Measurements from ENCODE around the gene SPHK2.
A peak's percentile ranks its signal among the peaks of the same experiment; 100 is the strongest.
"Not testable (repeated sequence)": the region's sequence is repeated elsewhere in the genome, so short reads cannot be mapped to it uniquely, and the experiment has no call there.

Gene SPHK2

DNA sequence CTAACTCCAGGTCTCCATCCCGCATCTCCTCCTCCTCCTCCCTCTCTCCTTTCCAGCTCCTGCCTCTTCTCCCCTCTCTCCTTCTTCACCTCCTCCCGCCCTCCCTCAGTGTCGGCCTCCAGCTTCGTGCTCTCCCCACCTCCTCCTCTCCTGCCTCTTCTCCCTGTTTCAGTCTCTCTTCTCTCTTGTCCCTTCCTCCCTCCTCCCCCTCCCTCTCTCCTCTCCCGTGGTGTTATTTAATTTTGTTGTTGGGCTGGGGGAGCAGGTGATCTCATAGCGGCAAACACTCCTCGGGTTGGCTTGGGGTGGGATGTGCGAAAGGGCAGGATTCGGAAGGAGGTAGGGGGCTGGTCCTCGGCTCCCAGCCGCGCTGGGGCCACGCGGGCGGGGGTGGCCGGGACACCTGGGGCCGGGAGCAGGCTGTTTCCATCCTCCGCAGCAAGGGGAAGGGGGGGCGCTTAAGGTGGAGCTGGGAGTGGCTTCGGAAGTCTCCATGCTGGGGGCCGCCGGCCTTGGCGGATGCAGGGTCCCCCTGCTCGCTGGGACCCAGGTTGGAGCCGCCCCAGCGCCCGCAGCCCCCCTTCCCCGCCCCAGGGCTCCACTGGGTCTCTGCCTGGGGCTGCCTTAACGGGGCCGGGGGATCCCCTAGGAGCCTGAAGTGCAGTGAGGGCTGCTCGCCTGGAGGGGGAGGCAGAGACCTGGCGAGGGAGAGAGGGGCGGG lies 26.9 kb downstream of the SPHK2 start, which contains the start of gene CA11:
Gene CA11, minus strand, starts transcription at position 187 of the 721 bp plus-strand sequence. CDS start 555 bp downstream, outside the sequence.
- no peaks in the 10 kb centered on the region for H3K36me3 ChIP-seq (ENCODE audit: control insufficient read depth, insufficient read depth, low read length)
- no peaks in the 10 kb centered on the region for H3K27me3 ChIP-seq (ENCODE audit: control insufficient read depth, insufficient read depth, low read length)
- H3K9ac ChIP-seq (ENCODE audit: low read depth, low read length): peak within 1 kb of the TSS; percentile 56
- peaks cover 4% of the 10 kb centered on the region for H3K4me1 ChIP-seq (ENCODE audit: control insufficient read depth, insufficient read depth, low read length)
- H3K4me3 ChIP-seq (ENCODE audit: low read depth, low read length): peak within 1 kb of the TSS; percentile 94
- no peaks in the 10 kb centered on the region for H3K9me3 ChIP-seq (ENCODE audit: control insufficient read depth, insufficient read depth, low read length)

DNA sequence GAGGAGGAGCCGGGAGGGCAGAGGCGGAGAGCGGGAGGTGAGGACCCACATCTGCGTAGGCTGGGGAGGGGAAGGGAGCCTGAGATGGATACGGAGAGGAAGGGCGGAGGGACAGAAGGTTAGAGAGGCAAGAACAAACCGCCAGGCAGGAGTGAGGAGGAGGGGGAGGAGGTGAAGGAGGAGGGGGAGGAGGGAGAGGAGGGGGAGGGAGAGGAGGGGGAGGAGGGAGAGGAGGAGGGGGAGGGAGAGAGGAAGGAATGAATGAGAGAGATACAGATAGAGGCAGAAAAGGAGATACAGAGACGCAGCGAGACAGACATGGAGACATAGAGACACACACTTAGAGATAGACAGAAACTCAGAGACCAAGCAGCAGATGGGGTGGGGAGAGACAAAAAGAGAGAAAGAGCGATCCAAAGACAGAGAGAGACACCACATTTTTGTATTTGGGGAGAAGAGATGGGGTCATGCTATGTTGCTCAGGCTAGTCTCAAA lies 27.5 kb downstream of the SPHK2 start:
- Histone ChIP-seq H3K9ac (ENCODE audit: low read depth, low read length) (no peak overlapping the region), H3K27me3 (ENCODE audit: control insufficient read depth, insufficient read depth, low read length) (no peaks in the 10 kb centered on the region), H3K9me3 (ENCODE audit: control insufficient read depth, insufficient read depth, low read length) (no peaks in the 10 kb centered on the region), H3K4me3 (ENCODE audit: low read depth, low read length) (peak overlapping the region; percentile 39), H3K4me1 (ENCODE audit: control insufficient read depth, insufficient read depth, low read length) (peaks cover 4% of the 10 kb centered on the region), H3K36me3 (ENCODE audit: control insufficient read depth, insufficient read depth, low read length) (no peaks in the 10 kb centered on the region)

DNA sequence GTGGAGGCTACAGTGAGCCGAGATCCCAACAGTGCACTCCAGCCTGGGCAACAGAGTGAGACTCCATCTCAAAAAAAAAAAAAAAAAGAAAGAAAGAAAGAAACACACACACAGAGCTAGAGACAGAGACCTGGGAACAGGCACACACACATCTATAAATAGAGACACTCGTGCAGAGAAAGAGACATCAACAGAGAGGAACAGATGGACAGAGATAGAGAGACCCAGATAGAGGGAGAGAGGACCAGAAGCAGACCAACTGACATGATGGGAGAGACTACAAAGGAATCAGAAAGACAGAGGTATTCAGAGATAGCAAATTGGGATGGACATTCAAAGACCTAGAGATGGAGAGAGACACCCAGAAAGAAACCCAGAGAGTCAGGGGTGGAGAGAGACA lies 28.8 kb downstream of the SPHK2 start:
- Histone ChIP-seq H3K4me3 (ENCODE audit: low read depth, low read length) (no peak overlapping the region), H3K27me3 (ENCODE audit: control insufficient read depth, insufficient read depth, low read length) (no peaks in the 10 kb centered on the region), H3K4me1 (ENCODE audit: control insufficient read depth, insufficient read depth, low read length) (peaks cover 4% of the 10 kb centered on the region), H3K9me3 (ENCODE audit: control insufficient read depth, insufficient read depth, low read length) (no peaks in the 10 kb centered on the region), H3K9ac (ENCODE audit: low read depth, low read length) (no peak overlapping the region), H3K36me3 (ENCODE audit: control insufficient read depth, insufficient read depth, low read length) (no peaks in the 10 kb centered on the region)

DNA sequence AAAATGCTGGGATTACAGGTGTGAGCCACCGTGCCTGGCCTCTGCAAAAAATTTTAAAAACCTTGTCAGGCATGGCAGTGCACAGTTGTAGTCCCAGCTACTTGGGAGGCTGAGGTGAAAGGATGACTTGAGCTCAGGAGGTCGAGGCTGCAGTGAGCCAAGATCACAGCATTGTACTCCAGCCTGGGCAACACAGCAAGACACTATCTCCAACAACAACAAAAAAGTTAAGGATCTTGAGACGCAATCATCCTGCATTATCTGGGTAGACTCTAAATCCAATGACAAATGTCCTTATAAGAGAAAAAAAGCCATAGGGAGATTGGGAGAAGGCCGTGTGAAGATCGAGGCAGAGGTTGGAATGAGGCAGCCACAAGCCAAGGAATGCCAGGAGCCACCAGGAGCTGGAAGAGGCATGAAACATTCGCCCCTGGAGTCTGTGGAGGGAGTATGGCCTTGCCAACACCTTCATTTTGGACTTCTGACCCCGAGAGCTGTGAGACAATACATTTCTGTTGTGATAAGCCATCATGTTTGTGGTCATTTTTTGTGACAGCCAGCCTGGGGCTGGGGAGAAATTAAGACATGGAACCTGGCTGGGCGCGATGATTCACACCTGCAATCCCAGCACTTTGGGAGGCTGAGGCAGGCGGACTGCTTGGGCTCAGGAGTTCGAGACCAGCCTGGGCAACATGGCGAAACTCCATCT lies 31.8 kb downstream of the SPHK2 start:
- no peak overlapping the region for H3K9ac ChIP-seq (ENCODE audit: low read depth, low read length)
- H3K4me1 ChIP-seq (ENCODE audit: control insufficient read depth, insufficient read depth, low read length): no peaks in the 10 kb centered on the region
- no peaks in the 10 kb centered on the region for H3K27me3 ChIP-seq (ENCODE audit: control insufficient read depth, insufficient read depth, low read length)
- H3K36me3 ChIP-seq (ENCODE audit: control insufficient read depth, insufficient read depth, low read length): no peaks in the 10 kb centered on the region
- H3K9me3 ChIP-seq (ENCODE audit: control insufficient read depth, insufficient read depth, low read length): no peaks in the 10 kb centered on the region
- no peak overlapping the region for H3K4me3 ChIP-seq (ENCODE audit: low read depth, low read length)

DNA sequence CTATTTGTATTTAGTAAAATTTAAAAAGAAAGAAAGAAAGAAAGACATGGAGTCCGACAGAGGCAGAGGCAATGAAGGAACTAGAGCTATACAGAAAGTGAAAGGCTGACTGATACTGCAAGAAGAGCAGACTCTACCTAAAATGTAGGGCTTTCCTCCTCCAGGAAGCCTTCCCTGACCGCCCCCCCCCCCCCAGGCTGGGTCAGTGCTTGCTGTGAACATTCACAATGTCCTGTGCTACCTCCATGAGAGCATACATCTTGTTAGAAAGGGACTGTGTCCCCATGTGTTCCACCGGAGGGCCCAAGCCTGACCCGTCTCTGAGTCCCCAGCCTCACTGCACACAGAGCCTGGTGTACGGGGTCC lies 32.4 kb downstream of the SPHK2 start:
- Histone ChIP-seq H3K4me1 (ENCODE audit: control insufficient read depth, insufficient read depth, low read length) (no peaks in the 10 kb centered on the region), H3K36me3 (ENCODE audit: control insufficient read depth, insufficient read depth, low read length) (no peaks in the 10 kb centered on the region), H3K9me3 (ENCODE audit: control insufficient read depth, insufficient read depth, low read length) (no peaks in the 10 kb centered on the region), H3K9ac (ENCODE audit: low read depth, low read length) (no peak overlapping the region), H3K4me3 (ENCODE audit: low read depth, low read length) (no peak overlapping the region), H3K27me3 (ENCODE audit: control insufficient read depth, insufficient read depth, low read length) (no peaks in the 10 kb centered on the region)

DNA sequence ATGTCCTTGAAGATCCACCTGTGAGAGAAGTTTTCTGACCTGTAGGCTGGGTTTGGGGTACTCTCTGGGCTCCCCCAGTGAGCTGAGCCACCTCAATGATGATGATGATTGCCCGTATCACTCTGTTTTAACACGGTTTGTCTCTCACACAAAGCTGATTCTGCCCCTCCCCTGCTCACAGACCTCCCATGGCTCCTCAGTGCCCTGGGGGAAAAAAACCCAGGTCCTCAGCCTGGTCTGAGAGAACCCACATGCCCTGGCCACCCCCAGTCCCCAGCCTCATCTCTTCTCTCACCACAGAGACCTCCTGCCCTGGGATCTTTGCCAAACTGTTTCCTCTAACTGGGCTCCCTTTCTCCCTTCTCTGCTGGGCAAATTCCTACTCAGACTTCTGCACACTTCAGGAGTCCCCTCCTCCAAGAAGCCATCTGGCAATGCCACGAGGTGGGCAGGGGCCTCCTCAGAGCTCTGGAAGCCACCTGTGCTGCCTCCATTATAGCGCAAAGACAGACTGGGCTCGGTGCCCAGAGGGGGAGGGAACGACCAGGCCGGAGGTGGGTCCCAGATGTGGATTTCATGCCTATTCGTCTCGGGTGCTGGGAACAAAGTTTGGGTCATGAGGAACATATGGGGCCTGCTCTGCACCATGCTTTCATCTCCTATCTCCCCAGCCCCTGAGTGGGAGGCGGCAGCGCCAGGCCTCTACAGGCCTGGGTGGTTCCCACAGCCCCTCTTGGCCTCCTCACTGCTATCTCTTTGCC lies 35.2 kb downstream of the SPHK2 start:
- no peak overlapping the region for H3K9ac ChIP-seq (ENCODE audit: low read depth, low read length)
- no peaks in the 10 kb centered on the region for H3K36me3 ChIP-seq (ENCODE audit: control insufficient read depth, insufficient read depth, low read length)
- H3K4me1 ChIP-seq (ENCODE audit: control insufficient read depth, insufficient read depth, low read length): no peaks in the 10 kb centered on the region
- no peaks in the 10 kb centered on the region for H3K9me3 ChIP-seq (ENCODE audit: control insufficient read depth, insufficient read depth, low read length)
- H3K4me3 ChIP-seq (ENCODE audit: low read depth, low read length): no peak overlapping the region
- H3K27me3 ChIP-seq (ENCODE audit: control insufficient read depth, insufficient read depth, low read length): no peaks in the 10 kb centered on the region

DNA sequence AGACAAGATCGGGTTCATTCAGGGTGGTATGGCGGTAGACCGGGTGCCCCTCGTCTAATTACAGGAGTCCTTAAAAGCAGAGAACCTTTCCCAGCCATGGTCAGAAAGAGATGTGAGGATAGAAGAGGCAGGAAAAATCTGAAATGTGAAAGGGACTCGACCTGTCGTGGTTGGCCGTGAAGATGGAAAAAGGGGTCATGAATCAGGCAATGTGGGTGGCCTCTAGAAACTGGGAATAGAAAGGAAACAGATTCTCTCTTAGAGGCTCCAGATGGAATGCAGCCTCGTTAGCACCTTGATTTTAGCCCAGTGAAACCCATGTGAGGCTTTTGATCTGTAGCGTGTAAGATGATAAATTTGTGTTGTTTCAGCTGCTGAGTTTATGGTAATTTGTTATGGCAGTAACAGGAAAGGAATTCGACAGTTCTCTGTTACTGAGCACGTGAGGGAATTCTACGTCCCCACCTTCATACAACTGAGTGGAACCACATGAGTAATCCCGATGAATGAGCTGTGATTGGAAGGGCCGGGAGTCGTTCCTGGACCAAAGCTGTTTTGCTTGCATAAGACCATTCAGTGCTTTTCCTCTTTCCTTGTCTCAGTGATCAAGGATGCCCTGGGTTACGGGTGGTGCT lies 37.7 kb downstream of the SPHK2 start:
- Histone ChIP-seq H3K4me1 (ENCODE audit: control insufficient read depth, insufficient read depth, low read length) (peaks cover 2% of the 10 kb centered on the region), H3K9ac (ENCODE audit: low read depth, low read length) (no peak overlapping the region), H3K4me3 (ENCODE audit: low read depth, low read length) (no peak overlapping the region), H3K9me3 (ENCODE audit: control insufficient read depth, insufficient read depth, low read length) (no peaks in the 10 kb centered on the region), H3K36me3 (ENCODE audit: control insufficient read depth, insufficient read depth, low read length) (no peaks in the 10 kb centered on the region), H3K27me3 (ENCODE audit: control insufficient read depth, insufficient read depth, low read length) (no peaks in the 10 kb centered on the region)

DNA sequence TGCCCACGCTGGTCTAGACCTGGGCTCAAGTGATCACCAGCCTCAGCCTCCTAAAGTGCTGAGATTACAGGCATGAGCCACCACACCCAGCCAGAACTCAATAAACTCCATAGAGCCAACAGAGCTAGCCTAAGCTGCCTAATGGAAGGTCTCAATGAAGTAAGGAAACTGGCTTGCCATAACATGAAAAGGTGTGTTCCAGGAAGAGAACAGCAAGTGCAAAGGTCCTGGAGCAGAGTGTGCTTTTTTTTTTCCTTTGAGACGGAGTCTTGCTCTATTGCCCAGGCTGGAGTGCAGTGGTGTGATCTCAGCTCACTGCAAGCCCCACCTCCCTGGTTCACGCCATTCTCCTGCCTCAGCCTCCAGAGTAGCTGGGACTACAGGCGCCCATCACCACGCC lies 38.5 kb downstream of the SPHK2 start:
- H3K9ac ChIP-seq (ENCODE audit: low read depth, low read length); H3K9me3 ChIP-seq (ENCODE audit: control insufficient read depth, insufficient read depth, low read length); H3K4me3 ChIP-seq (ENCODE audit: low read depth, low read length); H3K4me1 ChIP-seq (ENCODE audit: control insufficient read depth, insufficient read depth, low read length); H3K27me3 ChIP-seq (ENCODE audit: control insufficient read depth, insufficient read depth, low read length); H3K36me3 ChIP-seq (ENCODE audit: control insufficient read depth, insufficient read depth, low read length): not testable (repeated sequence)

DNA sequence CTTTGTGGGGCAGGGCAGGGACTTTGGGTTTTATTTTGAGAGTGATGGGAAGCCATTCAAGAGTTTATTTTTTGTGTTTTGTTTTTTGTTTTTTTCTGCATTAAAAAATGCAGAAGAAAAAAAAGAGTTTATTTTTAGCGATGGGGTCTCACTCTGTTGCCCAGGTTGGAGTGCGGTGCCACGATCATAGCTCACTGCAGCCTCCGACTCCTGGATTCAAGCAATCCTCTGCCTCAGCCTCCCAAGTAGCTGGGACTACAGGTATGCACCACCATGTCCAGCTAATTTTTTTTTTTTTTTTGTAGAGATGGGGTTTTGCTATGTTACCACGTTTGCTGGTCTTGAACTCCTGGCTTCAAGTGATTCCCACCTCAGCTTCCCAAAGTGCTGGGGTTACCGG lies 39.2 kb downstream of the SPHK2 start:
- Histone ChIP-seq H3K9me3 (ENCODE audit: control insufficient read depth, insufficient read depth, low read length) (no peaks in the 10 kb centered on the region), H3K4me1 (ENCODE audit: control insufficient read depth, insufficient read depth, low read length) (peaks cover 2% of the 10 kb centered on the region), H3K27me3 (ENCODE audit: control insufficient read depth, insufficient read depth, low read length) (no peaks in the 10 kb centered on the region), H3K4me3 (ENCODE audit: low read depth, low read length) (no peak overlapping the region), H3K9ac (ENCODE audit: low read depth, low read length) (no peak overlapping the region), H3K36me3 (ENCODE audit: control insufficient read depth, insufficient read depth, low read length) (no peaks in the 10 kb centered on the region)

DNA sequence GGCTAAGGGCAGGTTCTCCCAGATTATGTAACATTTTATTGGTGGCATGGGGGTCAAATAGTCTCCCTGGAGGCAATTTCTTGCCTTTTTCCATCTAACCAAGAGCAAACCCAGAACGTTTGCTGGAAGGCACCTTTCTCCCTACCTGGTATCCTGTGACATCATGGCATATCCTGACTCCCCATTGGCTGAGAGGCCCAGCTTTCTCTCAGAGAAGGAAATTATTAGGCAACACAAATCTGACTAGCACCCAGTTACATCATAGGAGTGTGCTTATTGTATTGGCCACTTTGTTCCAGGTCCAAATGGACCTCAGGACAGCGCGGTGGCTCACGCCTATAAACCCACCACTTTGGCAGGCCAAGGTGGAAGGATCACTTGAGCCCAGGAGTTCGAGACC lies 40.5 kb downstream of the SPHK2 start:
- Histone ChIP-seq H3K27me3 (ENCODE audit: control insufficient read depth, insufficient read depth, low read length) (no peaks in the 10 kb centered on the region), H3K4me1 (ENCODE audit: control insufficient read depth, insufficient read depth, low read length) (peaks cover 2% of the 10 kb centered on the region), H3K9me3 (ENCODE audit: control insufficient read depth, insufficient read depth, low read length) (no peaks in the 10 kb centered on the region), H3K4me3 (ENCODE audit: low read depth, low read length) (no peak overlapping the region), H3K36me3 (ENCODE audit: control insufficient read depth, insufficient read depth, low read length) (no peaks in the 10 kb centered on the region), H3K9ac (ENCODE audit: low read depth, low read length) (no peak overlapping the region)

DNA sequence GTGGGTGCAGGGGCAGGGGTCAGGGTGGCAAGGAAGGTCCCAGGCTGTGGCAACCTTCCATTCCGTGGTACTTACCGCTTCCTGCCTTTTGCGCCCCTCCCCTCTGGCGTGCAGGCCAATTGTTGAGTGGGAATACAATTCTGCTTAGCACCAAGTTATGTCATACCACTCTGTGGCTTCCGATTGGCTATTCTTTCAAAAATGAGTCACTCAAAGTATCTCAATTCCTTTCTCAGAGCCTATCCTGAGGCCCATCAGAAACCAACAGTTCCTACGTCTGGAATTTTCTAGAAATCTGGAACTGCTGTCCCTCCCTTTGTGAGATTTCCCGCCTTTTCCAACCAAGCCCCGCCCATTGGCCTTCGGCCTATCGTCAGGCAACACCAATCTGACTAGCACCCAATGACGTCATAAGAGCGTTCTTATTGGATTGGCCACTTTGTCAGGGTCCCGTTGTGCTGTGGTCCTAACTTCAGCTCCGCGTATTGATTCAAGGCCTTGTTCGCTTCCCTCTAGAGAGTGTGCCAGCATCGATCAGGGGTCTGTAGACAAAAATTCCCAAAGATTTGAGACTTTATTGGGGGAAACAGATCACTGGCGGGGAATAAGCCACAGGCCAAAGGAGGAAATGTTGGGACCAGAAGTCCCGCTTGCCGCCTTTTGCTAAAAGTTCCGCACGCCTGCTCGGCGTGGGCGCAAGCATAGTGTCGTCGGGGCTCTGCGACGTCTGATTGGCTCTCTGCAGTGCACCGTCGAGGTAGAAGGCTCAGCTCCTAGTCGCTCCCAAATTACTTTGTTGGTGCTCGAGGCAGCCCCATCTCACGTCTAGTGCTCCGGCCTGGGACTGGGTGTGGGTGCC lies 41.8 kb downstream of the SPHK2 start:
- Histone ChIP-seq H3K4me3 (ENCODE audit: low read depth, low read length) (no peak overlapping the region), H3K4me1 (ENCODE audit: control insufficient read depth, insufficient read depth, low read length) (peaks cover 2% of the 10 kb centered on the region), H3K27me3 (ENCODE audit: control insufficient read depth, insufficient read depth, low read length) (no peaks in the 10 kb centered on the region), H3K9ac (ENCODE audit: low read depth, low read length) (no peak overlapping the region), H3K36me3 (ENCODE audit: control insufficient read depth, insufficient read depth, low read length) (no peaks in the 10 kb centered on the region), H3K9me3 (ENCODE audit: control insufficient read depth, insufficient read depth, low read length) (no peaks in the 10 kb centered on the region)

Measured in iPS-15b (cell line).